Measurements from ENCODE around the gene CRISPLD2.

GRCh38 chr16:84804326-84804725 lies 15.5 kb upstream of the CRISPLD2 start:
- TF ChIP-seq, protein P1, sequence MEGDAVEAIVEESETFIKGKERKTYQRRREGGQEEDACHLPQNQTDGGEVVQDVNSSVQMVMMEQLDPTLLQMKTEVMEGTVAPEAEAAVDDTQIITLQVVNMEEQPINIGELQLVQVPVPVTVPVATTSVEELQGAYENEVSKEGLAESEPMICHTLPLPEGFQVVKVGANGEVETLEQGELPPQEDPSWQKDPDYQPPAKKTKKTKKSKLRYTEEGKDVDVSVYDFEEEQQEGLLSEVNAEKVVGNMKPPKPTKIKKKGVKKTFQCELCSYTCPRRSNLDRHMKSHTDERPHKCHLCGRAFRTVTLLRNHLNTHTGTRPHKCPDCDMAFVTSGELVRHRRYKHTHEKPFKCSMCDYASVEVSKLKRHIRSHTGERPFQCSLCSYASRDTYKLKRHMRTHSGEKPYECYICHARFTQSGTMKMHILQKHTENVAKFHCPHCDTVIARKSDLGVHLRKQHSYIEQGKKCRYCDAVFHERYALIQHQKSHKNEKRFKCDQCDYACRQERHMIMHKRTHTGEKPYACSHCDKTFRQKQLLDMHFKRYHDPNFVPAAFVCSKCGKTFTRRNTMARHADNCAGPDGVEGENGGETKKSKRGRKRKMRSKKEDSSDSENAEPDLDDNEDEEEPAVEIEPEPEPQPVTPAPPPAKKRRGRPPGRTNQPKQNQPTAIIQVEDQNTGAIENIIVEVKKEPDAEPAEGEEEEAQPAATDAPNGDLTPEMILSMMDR (IDR thresholded peaks at IDR 0.05), result no peak
- no peak for TF ChIP-seq POLR2A (IDR thresholded peaks at IDR 0.05)

Measured in body of pancreas (tissue), 4 donors.